Kidney tubule cell (primary cell): ENCODE data around the gene ISOC1.
A peak's percentile ranks its signal among the peaks of the same experiment; 100 is the strongest.

Source experiments
- DNase-seq: peaks from one replicate; pipeline ENCODE4 v3.0.0-alpha.2; 2018; ENCODE audit warnings: low spot score

The ISOC1 gene

GRCh38 chr5:129094087-129094923 lies at the start of gene ISOC1:
TSS of gene ISOC1 (plus strand) at chr5:129094749. CDS start at chr5:129094767, 18 bp downstream.
- peak; percentile 92 for DNase-seq

- DNase-seq = no peak
Observed at GRCh38 chr5:129046151-129046550, 48.4 kb upstream of the ISOC1 start.

GRCh38 chr5:129048509-129048908 lies 46.0 kb upstream of the ISOC1 start:
- DNase-seq = no peak

GRCh38 chr5:129049126-129049799 lies 45.3 kb upstream of the ISOC1 start:
- no peak for DNase-seq

GRCh38 chr5:129051283-129051682 lies 43.3 kb upstream of the ISOC1 start:
- no peak for DNase-seq

- DNase-seq = no peak
Observed at GRCh38 chr5:129053438-129053837, 41.1 kb upstream of the ISOC1 start.

- no peak for DNase-seq
Observed at GRCh38 chr5:129057329-129057728, 37.2 kb upstream of the ISOC1 start.

GRCh38 chr5:129061849-129062248 lies 32.7 kb upstream of the ISOC1 start:
- no peak for DNase-seq

- no peak for DNase-seq
Observed at GRCh38 chr5:129063483-129064113, 31.0 kb upstream of the ISOC1 start.

GRCh38 chr5:129065721-129066120 lies 28.8 kb upstream of the ISOC1 start:
- DNase-seq = no peak

- DNase-seq = no peak
Observed at GRCh38 chr5:129067745-129068144, 26.8 kb upstream of the ISOC1 start.

- DNase-seq = no peak
Observed at GRCh38 chr5:129069292-129069691, 25.3 kb upstream of the ISOC1 start.

GRCh38 chr5:129073111-129073510 lies 21.4 kb upstream of the ISOC1 start:
- no peak for DNase-seq

- no peak for DNase-seq
Observed at GRCh38 chr5:129074903-129075302, 19.6 kb upstream of the ISOC1 start.

GRCh38 chr5:129077433-129078075 lies 17.0 kb upstream of the ISOC1 start:
- no peak for DNase-seq

GRCh38 chr5:129078247-129078646 lies 16.3 kb upstream of the ISOC1 start:
- DNase-seq = no peak

- DNase-seq = no peak
Observed at GRCh38 chr5:129078660-129079059, 15.9 kb upstream of the ISOC1 start.

- no peak for DNase-seq
Observed at GRCh38 chr5:129079496-129079895, 15.1 kb upstream of the ISOC1 start.

- DNase-seq = no peak
Observed at GRCh38 chr5:129080766-129081165, 13.8 kb upstream of the ISOC1 start.

GRCh38 chr5:129082225-129083136 lies 12.1 kb upstream of the ISOC1 start:
- no peak for DNase-seq
